Measurements from ENCODE around the gene SH2D1B.

The SH2D1B gene

DNA sequence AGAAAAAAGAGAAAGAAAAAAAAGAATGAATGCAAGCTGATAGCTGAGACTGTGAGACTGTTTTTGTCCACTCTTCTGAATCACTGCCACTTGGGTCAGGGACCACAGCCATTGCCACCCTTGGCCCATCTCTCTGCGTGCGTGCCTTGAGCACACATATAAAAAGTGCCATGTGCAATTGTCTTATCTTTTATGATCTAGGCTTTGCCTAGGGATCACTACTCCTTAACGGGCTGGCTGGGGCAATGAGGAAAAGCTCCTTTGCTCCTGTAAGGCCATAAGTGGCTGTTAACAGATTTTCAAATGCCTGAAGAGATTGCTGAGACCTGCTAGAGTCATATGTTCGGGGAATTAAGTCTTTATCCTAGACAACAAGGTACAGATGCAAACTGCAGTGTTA, 43.5 kb downstream of the SH2D1B start:
- Mint-ChIP-seq H3K27me3 (peaks cover 13% of the 10 kb centered on the region), H3K4me3 (no peak overlapping the region), H3K27ac (no peak overlapping the region), H3K4me1 (no peaks in the 10 kb centered on the region), H3K36me3 (no peaks in the 10 kb centered on the region), H3K9me3 (no peaks in the 10 kb centered on the region)
- CTCF ChIA-PET = no interaction called here
- DNase-seq = no peak

DNA sequence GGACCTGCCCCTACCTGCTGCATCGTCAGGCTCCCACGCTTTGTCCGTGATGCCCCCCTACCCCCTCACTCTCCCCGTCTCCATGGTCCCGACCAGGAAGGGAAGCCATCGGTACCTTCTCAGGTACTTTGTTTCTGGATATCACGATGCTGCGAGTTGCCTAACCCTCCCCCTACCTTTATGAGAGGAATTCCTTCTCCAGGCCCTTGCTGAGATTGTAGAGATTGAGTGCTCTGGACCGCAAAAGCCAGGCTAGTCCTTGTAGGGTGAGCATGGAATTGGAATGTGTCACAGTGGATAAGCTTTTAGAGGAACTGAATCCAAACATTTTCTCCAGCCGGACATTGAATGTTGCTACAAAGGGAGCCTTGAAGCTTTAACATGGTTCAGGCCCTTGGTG, 44.2 kb downstream of the SH2D1B start:
- no peaks in the 10 kb centered on the region for H3K4me1 Mint-ChIP-seq
- no peak for DNase-seq
- H3K9me3 Mint-ChIP-seq = no peaks in the 10 kb centered on the region
- H3K27me3 Mint-ChIP-seq = peaks cover 15% of the 10 kb centered on the region
- CTCF ChIA-PET = no interaction called here
- H3K27ac Mint-ChIP-seq = no peak overlapping the region
- H3K4me3 Mint-ChIP-seq = no peak overlapping the region
- H3K36me3 Mint-ChIP-seq = no peaks in the 10 kb centered on the region

DNA sequence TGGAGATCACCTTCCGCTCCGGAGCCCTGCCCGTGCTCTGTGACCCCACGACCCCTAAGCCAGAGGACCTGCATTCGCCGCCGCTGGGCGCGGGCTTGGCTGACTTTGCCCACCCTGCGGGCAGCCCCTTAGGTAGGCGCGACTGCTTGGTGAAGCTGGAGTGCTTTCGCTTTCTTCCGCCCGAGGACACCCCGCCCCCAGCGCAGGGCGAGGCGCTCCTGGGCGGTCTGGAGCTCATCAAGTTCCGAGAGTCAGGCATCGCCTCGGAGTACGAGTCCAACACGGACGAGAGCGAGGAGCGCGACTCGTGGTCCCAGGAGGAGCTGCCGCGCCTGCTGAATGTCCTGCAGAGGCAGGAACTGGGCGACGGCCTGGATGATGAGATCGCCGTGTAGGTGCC, 44.9 kb downstream of the SH2D1B start:
- CTCF ChIA-PET = no interaction called here
- Mint-ChIP-seq H3K4me1 (no peaks in the 10 kb centered on the region), H3K27me3 (peaks cover 15% of the 10 kb centered on the region), H3K27ac (no peak overlapping the region), H3K4me3 (peak overlapping the region; percentile 43), H3K36me3 (no peaks in the 10 kb centered on the region), H3K9me3 (no peaks in the 10 kb centered on the region)
- DNase-seq = no peak

DNA sequence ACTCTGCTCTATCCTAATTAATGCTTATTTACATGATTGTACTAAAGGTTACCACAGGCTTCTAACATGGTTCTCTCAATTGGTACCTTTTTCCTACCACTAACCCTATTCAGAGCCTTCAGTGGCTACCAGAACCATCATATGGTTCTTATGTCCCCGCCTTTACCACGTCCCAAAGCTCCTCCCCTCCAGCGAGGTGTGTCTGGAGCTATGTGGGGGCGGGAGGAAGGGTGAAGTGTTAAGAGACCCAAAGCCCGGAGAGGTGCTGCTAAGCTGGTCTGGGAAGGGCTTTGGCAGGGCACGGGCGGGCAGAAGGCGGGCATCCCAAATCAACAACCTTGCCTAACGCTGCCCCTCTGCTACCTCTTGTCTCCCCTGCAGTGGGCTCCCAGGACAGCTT, 45.3 kb downstream of the SH2D1B start:
- Mint-ChIP-seq H3K27ac (no peak overlapping the region), H3K27me3 (peaks cover 15% of the 10 kb centered on the region), H3K36me3 (no peaks in the 10 kb centered on the region), H3K9me3 (no peaks in the 10 kb centered on the region), H3K4me3 (peak overlapping the region; percentile 43), H3K4me1 (no peaks in the 10 kb centered on the region)
- DNase-seq = no peak
- CTCF ChIA-PET = interaction anchor here (1.6 kb wide), 1 partner anchor 23 kb away, joined by 5 read pairs; no protein-coding TSS in a partner anchor

DNA sequence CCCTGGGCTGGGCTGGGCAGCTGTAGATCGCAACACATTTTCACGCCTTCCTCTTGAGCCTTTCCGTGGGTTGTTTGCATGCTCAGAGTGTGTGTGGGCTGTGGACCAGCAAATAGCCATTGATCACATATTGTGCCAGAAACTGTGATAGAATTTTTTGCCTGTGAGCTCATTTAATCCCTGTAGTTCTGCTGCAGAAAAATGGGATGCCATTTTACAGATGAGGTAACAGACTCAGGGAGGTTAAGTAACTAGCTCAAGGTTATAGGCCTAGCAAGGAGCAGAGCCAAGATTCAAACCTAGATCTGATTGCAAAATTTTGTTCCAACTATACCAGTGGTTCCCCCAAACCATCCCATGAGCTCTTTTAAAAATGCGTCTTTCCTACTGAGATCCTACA, 45.8 kb downstream of the SH2D1B start:
- H3K9me3 Mint-ChIP-seq = no peaks in the 10 kb centered on the region
- H3K36me3 Mint-ChIP-seq = no peaks in the 10 kb centered on the region
- no peak for DNase-seq
- CTCF ChIA-PET = interaction anchor here (1.6 kb wide), 1 partner anchor 23 kb away, joined by 5 read pairs; no protein-coding TSS in a partner anchor
- peaks cover 15% of the 10 kb centered on the region for H3K27me3 Mint-ChIP-seq
- H3K27ac Mint-ChIP-seq = no peak overlapping the region
- H3K4me3 Mint-ChIP-seq = no peak overlapping the region
- no peaks in the 10 kb centered on the region for H3K4me1 Mint-ChIP-seq

DNA sequence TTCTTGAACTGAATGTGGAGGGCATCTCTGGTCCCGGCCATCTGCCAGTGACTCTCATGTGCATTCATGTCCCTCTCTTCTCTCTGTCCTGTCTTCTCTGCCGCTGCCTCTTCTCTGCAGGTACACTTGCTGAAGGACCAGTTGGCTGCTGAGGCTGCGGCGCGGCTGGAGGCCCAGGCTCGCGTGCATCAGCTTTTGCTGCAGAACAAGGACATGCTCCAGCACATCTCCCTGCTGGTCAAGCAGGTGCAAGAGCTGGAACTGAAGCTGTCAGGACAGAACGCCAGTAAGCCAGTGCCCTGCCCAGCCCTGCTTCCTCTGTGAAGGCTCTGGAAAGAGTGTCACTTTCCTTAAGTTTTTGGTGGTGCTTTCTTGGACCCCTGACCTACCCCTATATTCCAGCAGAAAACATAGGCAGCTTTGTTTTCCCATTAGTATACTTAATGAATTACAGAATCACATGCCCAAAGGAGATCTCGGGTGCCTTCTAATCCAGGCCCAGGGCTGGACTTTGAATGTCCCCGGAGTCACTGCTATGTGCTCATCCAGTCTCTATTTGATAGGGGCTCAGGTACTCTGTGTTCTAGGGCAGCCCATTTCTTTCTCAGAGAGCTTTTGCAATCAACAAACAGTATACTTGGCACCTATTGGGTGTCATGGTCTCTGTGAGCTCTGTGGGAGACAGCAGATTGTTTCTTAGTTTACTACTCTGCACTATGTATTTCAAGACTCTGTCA, 46.5 kb downstream of the SH2D1B start:
- no peak overlapping the region for H3K27ac Mint-ChIP-seq
- DNase-seq = no peak
- no peaks in the 10 kb centered on the region for H3K4me1 Mint-ChIP-seq
- H3K36me3 Mint-ChIP-seq = no peaks in the 10 kb centered on the region
- peaks cover 15% of the 10 kb centered on the region for H3K27me3 Mint-ChIP-seq
- H3K4me3 Mint-ChIP-seq = no peak overlapping the region
- no peaks in the 10 kb centered on the region for H3K9me3 Mint-ChIP-seq
- CTCF ChIA-PET = interaction anchor here (1.6 kb wide), 1 partner anchor 24 kb away, joined by 5 read pairs; no protein-coding TSS in a partner anchor

DNA sequence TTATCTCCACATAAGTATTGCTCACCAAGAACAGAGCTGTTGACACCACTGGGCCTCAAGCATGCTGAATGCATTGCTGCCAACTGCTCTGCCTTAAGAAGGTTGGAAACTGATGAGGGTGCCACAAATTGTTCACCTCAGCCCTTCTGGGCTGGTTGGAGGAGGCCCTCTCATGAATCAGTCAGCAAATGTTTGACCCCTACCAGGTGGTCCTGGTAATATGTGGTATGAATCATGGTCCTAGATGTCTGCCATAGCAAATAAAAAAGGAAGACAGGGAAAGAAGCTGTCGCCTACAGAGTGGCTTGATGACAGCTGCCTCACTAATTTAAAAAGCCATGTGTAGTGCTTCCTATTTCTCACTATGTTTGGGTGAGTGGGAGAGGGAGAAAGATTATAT, 47.4 kb downstream of the SH2D1B start:
- CTCF ChIA-PET = no interaction called here
- Mint-ChIP-seq H3K27me3 (peaks cover 15% of the 10 kb centered on the region), H3K4me3 (no peak overlapping the region), H3K4me1 (no peaks in the 10 kb centered on the region), H3K9me3 (no peaks in the 10 kb centered on the region), H3K36me3 (no peaks in the 10 kb centered on the region), H3K27ac (no peak overlapping the region)
- no peak for DNase-seq

DNA sequence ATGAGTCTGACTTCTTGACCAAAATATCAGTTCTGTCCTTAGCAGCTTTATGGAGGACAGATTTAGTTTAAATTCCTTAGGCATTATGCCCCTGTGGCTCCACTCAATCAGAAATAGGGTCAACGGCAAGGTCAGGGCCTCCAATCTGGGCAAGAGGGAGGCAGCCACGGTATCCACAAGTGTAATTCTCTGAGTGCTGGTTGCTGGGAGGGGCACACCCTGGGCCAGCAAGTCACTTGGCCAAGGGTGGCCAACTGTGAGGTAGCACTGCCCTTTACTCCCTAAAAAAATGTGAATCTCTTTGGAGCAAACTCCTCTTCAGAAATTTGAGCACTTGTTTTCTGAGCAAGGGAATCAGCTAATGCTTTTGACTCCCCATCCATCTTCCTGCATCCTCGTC, 48.1 kb downstream of the SH2D1B start:
- no peaks in the 10 kb centered on the region for H3K9me3 Mint-ChIP-seq
- no peak for DNase-seq

DNA sequence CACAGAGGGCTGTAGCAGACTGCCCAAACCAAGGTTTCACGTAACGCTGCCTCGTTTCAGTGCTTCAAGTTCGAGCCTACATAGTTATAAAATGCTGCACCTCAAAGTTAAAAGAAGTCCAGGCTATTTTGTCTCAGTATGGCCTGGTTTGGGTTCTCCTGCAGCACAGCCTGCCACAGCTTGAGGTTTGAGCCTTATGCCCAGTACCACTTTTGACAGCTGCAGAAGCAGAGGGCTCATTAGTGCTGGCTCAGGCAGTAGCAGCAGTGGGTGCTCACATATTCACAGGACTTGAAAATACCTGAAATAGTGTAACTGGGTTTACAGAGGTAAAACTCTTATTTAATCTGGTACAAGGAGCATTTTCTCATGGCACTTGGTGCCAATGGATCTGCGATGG, 50.6 kb downstream of the SH2D1B start:
- Mint-ChIP-seq H3K27ac (no peak overlapping the region), H3K9me3 (no peaks in the 10 kb centered on the region)

More for the DNA sequence above, 48.1 kb downstream of the SH2D1B start:
- Mint-ChIP-seq H3K4me3 (no peak overlapping the region), H3K27me3 (peaks cover 15% of the 10 kb centered on the region), H3K4me1 (no peaks in the 10 kb centered on the region), H3K36me3 (no peaks in the 10 kb centered on the region), H3K27ac (no peak overlapping the region)
- CTCF ChIA-PET = no interaction called here

DNA sequence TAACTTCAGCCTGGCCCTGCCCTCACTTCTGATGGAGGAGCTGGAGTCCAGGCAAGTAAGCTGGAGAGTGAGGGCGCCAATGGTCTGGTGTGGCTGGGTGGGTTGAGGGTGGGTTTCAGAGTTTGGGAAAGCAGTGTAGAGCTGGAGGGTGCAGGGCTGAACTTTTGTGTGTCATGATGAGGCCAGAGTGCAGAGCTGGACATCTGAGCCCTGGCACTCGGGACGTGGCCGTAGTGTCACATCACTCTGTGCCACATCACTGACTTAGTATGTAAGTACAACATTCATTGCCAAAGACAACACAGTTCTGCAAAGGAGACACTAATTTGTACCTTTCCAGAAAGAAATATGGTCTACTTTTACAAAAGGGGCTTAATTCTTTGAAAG, 51.1 kb downstream of the SH2D1B start:
- no peaks in the 10 kb centered on the region for H3K36me3 Mint-ChIP-seq
- H3K9me3 Mint-ChIP-seq = no peaks in the 10 kb centered on the region
- no peak overlapping the region for H3K27ac Mint-ChIP-seq
- CTCF ChIA-PET = no interaction called here
- peaks cover 19% of the 10 kb centered on the region for H3K27me3 Mint-ChIP-seq
- DNase-seq = no peak
- H3K4me3 Mint-ChIP-seq = no peak overlapping the region
- no peaks in the 10 kb centered on the region for H3K4me1 Mint-ChIP-seq

More for the DNA sequence above, 50.6 kb downstream of the SH2D1B start:
- no peak for DNase-seq
- Mint-ChIP-seq H3K4me1 (no peaks in the 10 kb centered on the region), H3K4me3 (no peak overlapping the region), H3K36me3 (no peaks in the 10 kb centered on the region), H3K27me3 (peaks cover 19% of the 10 kb centered on the region)
- CTCF ChIA-PET = no interaction called here

DNA sequence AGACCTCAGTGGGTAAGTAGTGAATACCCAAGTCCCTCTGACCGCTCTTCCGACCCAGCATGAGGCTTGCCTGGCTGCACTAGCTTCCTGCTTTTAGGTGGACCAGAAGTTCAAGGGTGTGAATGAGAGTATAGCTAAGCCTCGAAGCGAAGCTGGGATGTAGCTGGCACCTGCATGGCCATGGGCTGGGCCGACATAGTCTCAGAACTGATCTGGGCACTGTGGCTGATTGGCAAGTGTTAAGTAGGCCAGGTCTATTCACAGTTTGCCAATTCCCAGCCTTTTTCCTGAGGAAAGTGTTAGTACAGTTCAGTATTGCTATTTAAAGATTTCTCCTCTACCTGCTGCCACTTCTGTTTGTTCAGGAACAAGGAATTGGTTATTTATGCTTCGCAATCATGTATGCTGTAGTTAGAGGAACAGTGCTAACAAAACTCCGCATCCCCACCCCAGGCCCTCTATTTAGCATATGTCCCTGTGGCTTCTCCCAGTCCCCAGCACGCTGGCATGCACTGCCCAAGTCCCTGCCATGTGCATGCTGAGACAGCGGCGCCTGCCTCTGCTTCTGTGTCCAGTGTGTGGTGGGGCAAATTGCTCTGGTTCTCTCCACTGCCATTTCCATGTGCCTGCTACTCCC, 51.6 kb downstream of the SH2D1B start:
- Mint-ChIP-seq H3K9me3 (no peaks in the 10 kb centered on the region), H3K27me3 (peaks cover 18% of the 10 kb centered on the region), H3K36me3 (no peaks in the 10 kb centered on the region), H3K4me1 (no peaks in the 10 kb centered on the region), H3K27ac (no peak overlapping the region), H3K4me3 (no peak overlapping the region)
- DNase-seq = no peak
- CTCF ChIA-PET = no interaction called here

DNA sequence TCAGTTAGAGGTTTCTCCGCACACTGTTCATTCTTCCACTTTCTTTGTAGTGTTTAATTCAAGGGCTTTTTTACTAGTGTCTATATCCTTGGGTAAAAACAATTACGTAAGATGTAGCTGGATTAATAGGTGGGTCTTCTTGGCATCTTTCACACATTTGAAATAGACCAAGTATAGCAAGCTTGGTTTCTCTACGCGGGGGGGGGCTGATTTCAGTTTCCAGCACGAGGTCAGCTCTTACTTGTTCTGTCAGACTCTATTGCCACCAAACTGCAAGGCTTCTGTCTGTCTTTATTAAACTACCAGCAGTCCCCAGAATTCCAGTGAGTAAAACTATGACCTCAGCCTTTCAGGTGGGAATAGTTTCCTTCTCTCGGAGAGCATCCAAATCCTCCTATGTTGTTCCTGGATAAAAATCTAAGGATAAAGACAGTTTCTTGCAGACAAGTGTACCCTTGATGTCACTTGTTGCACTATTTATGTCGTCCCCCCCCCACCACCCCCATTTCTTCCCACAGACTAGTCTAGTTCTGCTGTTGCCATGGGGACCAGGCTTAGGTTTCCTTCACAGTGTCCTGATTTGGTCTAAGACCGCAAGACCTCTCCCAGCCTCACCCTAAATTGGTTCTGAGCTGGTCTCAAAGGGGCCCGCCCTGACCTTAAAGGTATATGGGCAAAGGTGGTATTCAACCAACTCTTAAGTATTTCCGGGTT, 52.3 kb downstream of the SH2D1B start:
- Mint-ChIP-seq H3K4me3 (no peak overlapping the region), H3K9me3 (no peaks in the 10 kb centered on the region), H3K27ac (no peak overlapping the region), H3K27me3 (peaks cover 18% of the 10 kb centered on the region), H3K4me1 (no peaks in the 10 kb centered on the region), H3K36me3 (no peaks in the 10 kb centered on the region)
- no peak for DNase-seq
- CTCF ChIA-PET = no interaction called here

DNA sequence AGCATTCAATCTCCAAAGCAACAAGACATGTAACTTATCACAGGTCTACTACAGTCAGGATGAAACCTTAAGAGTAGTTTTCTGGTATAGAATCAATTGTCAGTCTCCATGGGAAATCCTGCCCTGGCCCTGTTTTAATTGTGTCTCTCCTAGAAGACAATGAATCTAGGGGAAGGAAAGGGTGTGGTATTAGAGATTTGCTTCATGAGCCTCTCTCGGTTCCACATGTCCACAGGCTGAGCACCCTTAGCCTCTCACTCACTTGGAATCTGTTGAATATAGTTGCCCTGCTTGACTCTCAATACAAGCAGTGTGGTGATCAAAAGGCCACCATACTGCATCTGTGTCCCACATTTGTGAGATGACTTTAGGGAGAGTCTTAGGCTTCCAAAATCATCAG, 53.0 kb downstream of the SH2D1B start:
- DNase-seq = no peak
- CTCF ChIA-PET = no interaction called here
- Mint-ChIP-seq H3K4me1 (no peaks in the 10 kb centered on the region), H3K27me3 (peaks cover 14% of the 10 kb centered on the region), H3K27ac (no peak overlapping the region), H3K36me3 (no peaks in the 10 kb centered on the region), H3K9me3 (no peaks in the 10 kb centered on the region), H3K4me3 (no peak overlapping the region)

DNA sequence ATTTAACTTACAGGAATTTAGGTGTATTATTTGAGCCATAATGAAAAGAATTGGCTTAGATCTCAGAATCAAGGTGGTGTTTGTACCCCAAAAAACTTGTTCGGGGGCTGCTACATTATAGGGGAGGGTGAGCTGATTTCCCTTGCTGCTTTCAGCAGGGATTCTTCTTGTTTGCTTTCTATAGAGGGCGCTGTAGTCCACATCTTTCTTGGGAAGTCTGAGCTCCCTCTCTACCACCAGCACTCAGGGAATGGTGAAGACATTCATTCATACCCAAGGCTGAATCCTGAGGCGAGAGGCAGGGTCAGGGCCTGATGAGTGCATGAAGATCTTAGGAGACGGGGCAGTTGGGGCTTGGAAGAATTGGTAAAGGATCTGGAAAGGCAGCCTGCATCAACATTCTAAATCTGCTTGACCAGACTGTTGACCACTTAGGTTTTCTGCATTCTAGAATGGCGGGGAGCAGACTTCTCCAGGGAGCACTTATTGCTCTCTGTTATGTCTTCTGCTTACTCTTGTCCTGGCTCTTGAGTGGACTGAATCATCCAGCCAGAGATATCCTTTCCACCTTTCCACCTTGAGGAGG, 54.2 kb downstream of the SH2D1B start:
- Mint-ChIP-seq H3K36me3 (no peaks in the 10 kb centered on the region), H3K27ac (no peak overlapping the region), H3K4me1 (no peaks in the 10 kb centered on the region), H3K27me3 (peaks cover 9% of the 10 kb centered on the region), H3K9me3 (no peaks in the 10 kb centered on the region), H3K4me3 (no peak overlapping the region)
- CTCF ChIA-PET = interaction anchor here (0.8 to 2.4 kb wide), 5 partner anchors 10 to 291 kb away, joined by 3 to 5 read pairs (median 3); partner anchors contain the start of gene C1orf226
- DNase-seq = no peak
